GM12801 (cell line): Measurements from ENCODE around the gene NOXA1.

Experiments
- CTCF ChIP-seq: IDR thresholded peaks from one replicate; pipeline ENCODE4 v1.5.1; 2011; ENCODE audit warnings: control low read depth; ENCODE audit not compliant: insufficient read length; ENCODE audit errors: extremely low read depth

Gene NOXA1

GRCh38 chr9:137380606-137381005, 42.6 kb upstream of the NOXA1 start:
- TF ChIP-seq CTCF = no peak

GRCh38 chr9:137381501-137382443, 41.4 kb upstream of the NOXA1 start:
- no peak for TF ChIP-seq CTCF

GRCh38 chr9:137382444-137383080, 40.6 kb upstream of the NOXA1 start:
- no peak for TF ChIP-seq CTCF

- no peak for TF ChIP-seq CTCF
Measured at GRCh38 chr9:137383081-137383783, 40.0 kb upstream of the NOXA1 start.

DNA sequence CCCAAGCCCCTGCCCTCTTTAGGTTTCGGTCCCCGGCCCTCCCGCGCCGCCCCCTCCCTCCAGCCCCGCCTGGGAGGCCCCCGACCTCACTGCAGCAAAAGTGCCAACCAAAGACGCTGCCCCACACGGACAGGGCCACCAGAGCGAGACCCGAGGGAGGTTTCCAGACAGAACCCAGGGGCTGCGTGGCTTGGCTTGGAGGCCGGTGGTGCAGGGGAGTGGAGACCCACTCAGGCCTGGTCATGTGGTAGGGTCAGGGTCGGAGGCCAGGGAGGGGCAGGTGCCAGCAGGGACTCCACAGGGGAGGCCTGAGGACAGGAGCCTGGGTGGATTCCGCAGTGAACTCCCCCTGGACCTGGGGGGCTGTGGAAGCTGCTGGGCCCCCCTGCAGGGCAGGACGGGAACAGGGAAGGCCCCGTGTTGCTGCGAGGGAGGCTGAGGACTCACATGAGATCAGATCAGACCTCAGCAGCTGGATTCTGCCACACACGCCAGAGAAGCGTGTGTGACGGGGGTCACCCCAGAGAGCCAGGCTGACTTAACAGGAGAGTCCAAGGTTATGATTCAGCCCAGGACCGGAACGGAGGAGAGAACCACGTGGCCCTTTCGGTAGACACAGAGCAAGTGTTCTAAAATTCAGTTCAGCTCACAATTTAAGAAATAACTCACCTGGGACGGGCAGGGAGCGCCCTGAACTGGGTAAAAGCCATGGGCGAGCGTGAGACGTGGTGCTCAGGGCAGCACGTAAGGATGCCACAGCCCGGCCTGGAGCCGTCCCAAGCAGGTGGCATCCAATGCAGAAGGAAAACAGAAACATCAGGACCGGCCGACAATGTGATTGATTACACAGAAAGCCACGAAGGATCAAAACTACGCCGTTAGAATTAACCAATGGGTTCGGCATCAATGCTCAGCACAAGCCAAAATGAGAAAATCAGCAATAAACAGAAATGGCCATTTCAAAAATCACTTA, 39.1 kb upstream of the NOXA1 start:
- TF ChIP-seq CTCF = no peak

DNA sequence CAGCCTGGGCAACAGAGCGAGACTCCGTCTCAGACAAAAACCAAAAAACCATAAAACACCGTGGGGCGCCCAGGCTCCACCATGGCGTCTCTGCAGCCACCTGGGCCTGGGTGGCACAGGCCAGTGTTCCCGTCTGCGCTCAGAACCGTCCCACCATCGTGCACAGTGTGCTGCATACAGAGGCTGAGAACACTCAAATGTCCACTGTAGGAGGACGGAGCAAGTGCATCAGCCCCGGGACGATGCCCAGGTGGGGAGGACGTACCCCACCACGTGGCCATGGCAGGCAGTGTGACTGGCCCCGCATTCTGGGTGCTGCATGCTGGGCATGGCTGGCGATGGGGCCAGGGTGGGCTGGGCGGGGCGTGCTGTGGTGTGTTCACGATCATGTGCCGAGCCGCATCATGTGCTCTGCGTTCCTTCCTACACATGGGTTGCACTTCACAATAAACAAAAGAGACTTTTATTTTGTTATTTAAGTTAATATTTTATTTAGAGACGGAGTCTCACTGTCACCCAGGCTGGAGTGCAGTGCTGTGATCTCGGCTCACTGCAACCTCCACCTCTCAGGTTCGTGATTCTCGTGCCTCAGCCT, 38.0 kb upstream of the NOXA1 start:
- no peak for TF ChIP-seq CTCF
